Stimulated activated effector memory CD8-positive, alpha-beta T cell treated with anti-CD3 and anti-CD28 coated beads, Interleukin-12 subunit alpha, Interleukin-12 subunit beta, amount 100 ng/mL, for 72 hours (primary cell): Measurements from ENCODE around the gene SETBP1.
A peak's percentile ranks its signal among the peaks of the same experiment; 100 is the strongest.

ENCODE experiments used
- ATAC-seq: fragments of 150-1000 bp; cut with Tn5 transposase; 2 replicates; pipeline ENCODE4 v1.10.0; 2021
- DNase-seq, 2 donors: peaks; one replicate each; pipeline ENCODE4 v3.0.0; 2021 to 2022; ENCODE audit warnings: low spot score in 2 of 2
- H3K27ac Mint-ChIP-seq: one replicate; pipeline ENCODE4 v1.8.0; 2022; ENCODE audit warnings: mild to moderate bottlenecking, mixed read lengths
- H3K36me3 Mint-ChIP-seq: one replicate; pipeline ENCODE4 v1.8.0; 2022; ENCODE audit warnings: mild to moderate bottlenecking, mixed read lengths
- H3K4me1 Mint-ChIP-seq: one replicate; pipeline ENCODE4 v1.8.0; 2022; ENCODE audit warnings: mixed read lengths
- H3K4me3 Mint-ChIP-seq: one replicate; pipeline ENCODE4 v1.8.0; 2022; ENCODE audit warnings: mild to moderate bottlenecking, mixed read lengths
- H3K9me3 Mint-ChIP-seq: one replicate; pipeline ENCODE4 v1.8.0; 2022; ENCODE audit warnings: mixed read lengths

SETBP1 gene

GRCh38 chr18:44668270-44668975, 12.3 kb upstream of the SETBP1 start:
- H3K4me3 Mint-ChIP-seq, result no peak overlapping the region
- no peak overlapping the region for H3K27ac Mint-ChIP-seq
- H3K36me3 Mint-ChIP-seq, result no peaks in the 10 kb centered on the region
- H3K4me1 Mint-ChIP-seq, result peaks cover 6% of the 10 kb centered on the region
- no peaks in the 10 kb centered on the region for H3K9me3 Mint-ChIP-seq
- ATAC-seq, result no peak
- no peak for DNase-seq

- no peak for ATAC-seq
- no peaks in the 10 kb centered on the region for H3K9me3 Mint-ChIP-seq
- H3K4me1 Mint-ChIP-seq, result peaks cover 6% of the 10 kb centered on the region
- no peak overlapping the region for H3K4me3 Mint-ChIP-seq
- DNase-seq, result no peak
- no peaks in the 10 kb centered on the region for H3K36me3 Mint-ChIP-seq
- H3K27ac Mint-ChIP-seq, result no peak overlapping the region
Observed at GRCh38 chr18:44671914-44672313, 8.8 kb upstream of the SETBP1 start.

DNA sequence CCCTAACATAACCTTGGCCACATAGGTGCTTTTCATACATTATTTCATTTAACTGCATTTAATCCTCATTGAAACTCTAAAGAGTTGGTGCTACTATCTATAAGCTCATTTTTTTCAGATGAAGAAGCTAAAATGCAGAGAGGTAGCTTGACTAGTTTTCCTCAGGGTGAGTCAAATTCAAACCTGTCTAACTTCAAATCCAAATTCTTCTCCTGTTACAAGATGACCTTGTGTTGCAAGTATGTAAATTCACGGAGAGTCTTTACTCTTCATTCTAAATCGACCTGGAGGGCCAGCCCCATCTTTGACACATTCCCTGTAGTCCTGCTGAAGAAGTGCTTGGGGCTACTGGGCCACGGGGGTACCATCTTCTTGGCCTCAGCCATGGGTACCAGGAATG, 8.2 kb upstream of the SETBP1 start:
- ATAC-seq (no peak), DNase-seq (no peak)
- Mint-ChIP-seq H3K27ac (no peak overlapping the region), H3K36me3 (no peaks in the 10 kb centered on the region), H3K9me3 (no peaks in the 10 kb centered on the region), H3K4me1 (peaks cover 6% of the 10 kb centered on the region), H3K4me3 (no peak overlapping the region)

DNA sequence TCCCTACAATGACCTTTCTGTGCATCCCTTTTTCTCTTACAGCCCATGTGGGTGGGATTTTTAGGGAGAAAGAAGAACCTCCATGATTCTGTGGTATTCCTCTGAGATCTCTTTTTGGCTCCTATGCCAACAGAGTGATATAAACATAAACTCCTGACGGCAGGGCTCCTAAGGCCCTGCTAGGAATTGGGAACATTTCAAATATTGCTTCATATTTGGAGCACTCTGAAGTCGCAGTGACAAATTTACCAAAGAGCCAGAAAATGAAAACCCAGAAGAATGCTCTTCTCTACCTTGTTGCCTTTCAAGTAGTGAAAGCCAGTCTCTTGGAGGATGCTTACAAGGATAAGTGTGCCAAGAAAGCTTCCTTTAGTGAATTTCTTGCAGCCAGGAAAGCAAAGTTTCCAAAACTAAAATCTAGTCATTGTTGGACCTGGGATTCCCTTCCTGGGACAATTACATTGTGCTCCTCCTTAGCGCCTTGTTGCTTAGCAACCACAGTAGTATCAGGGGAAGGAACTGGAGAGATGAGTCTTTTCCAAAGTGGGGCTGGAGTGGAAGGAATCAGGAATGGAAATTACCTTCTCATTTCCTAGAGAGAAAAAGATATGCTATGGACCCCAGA, 7.3 kb upstream of the SETBP1 start:
- H3K4me3 Mint-ChIP-seq, result no peak overlapping the region
- ATAC-seq (no peak), DNase-seq (no peak)
- H3K4me1 Mint-ChIP-seq, result peaks cover 5% of the 10 kb centered on the region
- H3K9me3 Mint-ChIP-seq, result no peaks in the 10 kb centered on the region
- H3K36me3 Mint-ChIP-seq, result no peaks in the 10 kb centered on the region
- no peak overlapping the region for H3K27ac Mint-ChIP-seq

- Mint-ChIP-seq H3K4me1 (peaks cover 5% of the 10 kb centered on the region), H3K4me3 (no peak overlapping the region), H3K36me3 (peaks cover 19% of the 10 kb centered on the region), H3K9me3 (no peaks in the 10 kb centered on the region), H3K27ac (peak overlapping the region; percentile 87)
- DNase-seq, result no peak
- no peak for ATAC-seq
Observed at GRCh38 chr18:44677933-44678332, 2.8 kb upstream of the SETBP1 start.

GRCh38 chr18:44678725-44679055, 2.0 kb upstream of the SETBP1 start:
- H3K36me3 Mint-ChIP-seq, result peaks cover 19% of the 10 kb centered on the region

GRCh38 chr18:44679056-44679913, 1.4 kb upstream of the SETBP1 start:
- Mint-ChIP-seq H3K4me1 (peaks cover 5% of the 10 kb centered on the region), H3K27ac (peak overlapping the region; percentile 87), H3K36me3 (peaks cover 19% of the 10 kb centered on the region), H3K9me3 (no peaks in the 10 kb centered on the region), H3K4me3 (no peak overlapping the region)
- peak; percentile 92 for ATAC-seq
- peak; percentile 68 to 87 for DNase-seq

More at GRCh38 chr18:44678725-44679055, 2.0 kb upstream of the SETBP1 start:
- Mint-ChIP-seq H3K27ac (peak overlapping the region; percentile 87), H3K9me3 (no peaks in the 10 kb centered on the region), H3K4me1 (peaks cover 5% of the 10 kb centered on the region), H3K4me3 (no peak overlapping the region)
- ATAC-seq (no peak), DNase-seq (no peak)

- H3K4me3 Mint-ChIP-seq, result no peak overlapping the region
- peaks cover 19% of the 10 kb centered on the region for H3K36me3 Mint-ChIP-seq
- peak; percentile 36 for ATAC-seq
- DNase-seq, result peak; percentile 22 to 63
- peaks cover 5% of the 10 kb centered on the region for H3K4me1 Mint-ChIP-seq
- H3K27ac Mint-ChIP-seq, result peak overlapping the region; percentile 87
- no peaks in the 10 kb centered on the region for H3K9me3 Mint-ChIP-seq
Observed at GRCh38 chr18:44679914-44680272, 795 bp upstream of the SETBP1 start.

DNA sequence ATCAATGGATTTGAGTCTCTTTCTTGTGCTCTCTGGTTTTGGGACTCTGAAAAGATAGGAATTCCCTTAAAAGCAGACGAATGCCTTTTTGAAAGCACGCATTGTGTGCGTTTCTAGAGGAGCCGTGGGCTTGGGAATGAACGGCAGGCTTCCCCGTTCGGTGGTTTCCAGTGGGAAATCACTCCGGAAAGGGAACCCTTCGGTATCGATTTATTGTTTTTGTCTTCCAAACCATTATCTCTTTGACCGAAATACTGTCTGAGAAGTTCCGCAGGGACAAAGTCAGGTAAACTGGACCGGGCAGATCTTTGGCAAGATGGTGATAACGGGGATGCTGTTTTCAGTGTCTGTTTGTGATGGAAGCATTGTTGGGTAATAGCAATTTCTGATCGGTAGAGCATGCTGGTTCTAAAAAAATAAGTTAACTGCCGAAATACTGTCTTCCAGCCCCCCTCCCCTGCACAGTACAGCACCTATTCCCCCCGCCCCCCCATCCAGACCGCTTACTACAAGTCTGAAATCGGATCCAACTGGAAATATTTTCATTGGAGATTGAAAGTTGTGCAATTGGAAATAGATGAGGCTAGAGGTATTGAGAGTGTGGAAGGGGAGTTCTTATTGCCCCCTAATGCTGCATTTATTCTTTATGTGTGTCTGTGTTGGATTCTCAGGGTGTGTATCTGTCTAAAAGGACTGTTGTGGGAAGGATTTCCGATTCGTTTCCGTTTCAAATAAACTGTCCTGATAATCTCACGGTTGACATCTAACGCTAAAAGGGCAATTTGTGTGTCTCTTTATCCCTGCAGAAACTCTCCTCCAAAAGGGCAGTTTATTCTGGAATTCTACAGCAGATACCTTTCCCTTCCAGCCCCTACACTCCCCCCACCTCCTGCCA, 635 bp downstream of the SETBP1 start:
- no peaks in the 10 kb centered on the region for H3K9me3 Mint-ChIP-seq
- H3K36me3 Mint-ChIP-seq, result peaks cover 19% of the 10 kb centered on the region
- H3K4me1 Mint-ChIP-seq, result peaks cover 12% of the 10 kb centered on the region
- no peak overlapping the region for H3K4me3 Mint-ChIP-seq
- H3K27ac Mint-ChIP-seq, result peak overlapping the region; percentile 87
- no peak for DNase-seq
- no peak for ATAC-seq

DNA sequence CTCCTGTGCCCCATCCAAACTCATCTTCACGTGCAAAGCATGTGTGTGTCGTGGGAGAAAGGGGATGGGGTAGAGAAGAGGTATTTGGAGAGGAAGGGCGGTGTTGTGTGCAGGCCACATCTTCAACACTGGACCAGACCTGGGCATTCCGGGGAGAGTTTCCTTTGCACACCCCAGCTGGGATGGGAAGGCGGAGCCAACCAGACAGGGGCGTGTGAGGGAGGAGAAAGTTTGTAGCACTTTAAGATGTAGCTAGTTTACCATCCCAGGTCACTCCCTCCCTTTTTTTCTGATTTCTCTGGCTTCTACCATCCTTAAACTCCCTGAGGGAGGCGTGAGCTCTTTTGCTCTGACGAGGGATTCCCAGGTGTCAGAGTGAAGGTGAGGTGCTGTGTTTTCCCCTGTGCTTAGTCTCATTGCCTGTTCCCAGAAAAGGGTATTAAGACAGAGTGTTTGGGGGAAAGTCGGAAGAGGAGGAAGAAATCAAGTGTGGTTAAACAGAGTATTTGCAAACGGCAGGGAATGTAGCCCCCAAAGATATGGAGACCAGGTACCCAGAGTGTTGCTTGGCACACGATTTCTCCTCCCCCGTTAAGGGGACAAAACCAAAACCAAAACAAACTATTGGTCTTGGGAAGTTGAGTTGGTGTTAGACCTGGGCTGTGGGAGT, 1.6 kb downstream of the SETBP1 start:
- peaks cover 19% of the 10 kb centered on the region for H3K36me3 Mint-ChIP-seq
- ATAC-seq, result no peak
- DNase-seq, result no peak
- no peak overlapping the region for H3K27ac Mint-ChIP-seq
- no peak overlapping the region for H3K4me3 Mint-ChIP-seq
- no peaks in the 10 kb centered on the region for H3K9me3 Mint-ChIP-seq
- H3K4me1 Mint-ChIP-seq, result peaks cover 21% of the 10 kb centered on the region

DNA sequence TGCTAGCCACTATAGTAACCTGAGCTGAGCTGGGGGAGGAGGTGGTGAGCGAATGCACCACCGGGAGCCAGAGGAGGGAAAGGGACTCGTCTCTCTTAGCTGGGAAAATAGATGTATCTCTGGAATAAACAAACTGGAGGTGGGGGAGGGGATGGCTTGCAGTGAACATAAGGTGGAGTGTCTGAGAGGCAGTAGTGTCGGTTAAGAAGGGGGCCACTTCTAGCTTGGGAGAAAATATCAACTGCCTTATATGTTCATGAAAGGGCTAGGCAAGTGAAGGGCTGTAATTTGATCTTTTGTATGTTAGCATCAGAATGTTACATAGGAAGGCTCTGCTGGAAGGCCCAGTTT, 2.2 kb downstream of the SETBP1 start:
- DNase-seq (no peak), ATAC-seq (no peak)
- Mint-ChIP-seq H3K4me1 (peaks cover 24% of the 10 kb centered on the region), H3K36me3 (peaks cover 19% of the 10 kb centered on the region), H3K9me3 (no peaks in the 10 kb centered on the region), H3K4me3 (no peak overlapping the region), H3K27ac (no peak overlapping the region)

- Mint-ChIP-seq H3K27ac (no peak overlapping the region), H3K9me3 (no peaks in the 10 kb centered on the region), H3K36me3 (peaks cover 19% of the 10 kb centered on the region), H3K4me1 (peaks cover 21% of the 10 kb centered on the region), H3K4me3 (no peak overlapping the region)
- no peak for DNase-seq
- ATAC-seq, result no peak
Observed at GRCh38 chr18:44683556-44683955, 2.9 kb downstream of the SETBP1 start.

DNA sequence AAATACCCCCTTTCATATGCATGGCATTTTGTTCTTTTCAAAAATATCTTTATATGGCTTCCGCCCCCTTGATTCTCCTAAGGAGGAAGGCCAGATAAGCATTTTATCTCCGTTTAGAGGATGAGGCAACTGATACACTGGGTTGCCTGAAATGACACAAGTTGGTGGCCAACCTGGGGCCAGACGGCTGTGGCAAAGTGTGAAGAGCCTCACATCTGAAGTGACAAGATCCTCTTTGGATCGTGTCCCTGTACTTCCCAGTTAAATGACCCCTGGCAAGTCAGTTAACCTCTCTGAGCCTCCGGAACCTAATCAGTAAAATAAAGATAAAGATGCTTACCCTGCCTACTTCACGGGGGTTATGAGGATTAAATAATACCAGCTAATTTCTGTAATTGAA, 4.6 kb downstream of the SETBP1 start:
- H3K36me3 Mint-ChIP-seq, result peaks cover 9% of the 10 kb centered on the region
- H3K9me3 Mint-ChIP-seq, result no peaks in the 10 kb centered on the region
- no peak for ATAC-seq

DNA sequence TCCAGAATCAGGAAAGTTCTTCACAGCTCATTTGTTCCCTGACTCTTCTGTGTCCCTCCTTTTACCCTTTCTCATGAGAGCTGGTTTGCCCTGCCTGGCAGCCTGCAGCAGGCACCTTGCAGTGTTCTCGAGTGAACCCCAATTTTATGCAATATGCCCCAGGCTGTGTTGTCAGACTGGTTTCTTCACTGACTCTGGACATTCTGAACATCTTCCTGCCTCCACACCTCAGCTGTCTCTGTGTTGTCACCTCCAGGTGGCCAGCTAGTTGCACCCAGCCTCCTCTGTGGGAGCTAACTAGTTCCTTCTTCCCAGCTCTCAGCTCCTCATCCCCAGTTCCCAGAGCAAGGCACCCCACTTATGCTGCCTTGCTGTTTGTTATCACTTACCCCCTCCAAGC, 5.5 kb downstream of the SETBP1 start:
- Mint-ChIP-seq H3K36me3 (peaks cover 1% of the 10 kb centered on the region), H3K9me3 (no peaks in the 10 kb centered on the region), H3K4me3 (no peak overlapping the region), H3K4me1 (peaks cover 29% of the 10 kb centered on the region), H3K27ac (peak overlapping the region; percentile 43)
- ATAC-seq (no peak), DNase-seq (no peak)

More for the DNA sequence above, 4.6 kb downstream of the SETBP1 start:
- no peak for DNase-seq
- no peak overlapping the region for H3K4me3 Mint-ChIP-seq
- H3K4me1 Mint-ChIP-seq, result peaks cover 29% of the 10 kb centered on the region
- H3K27ac Mint-ChIP-seq, result no peak overlapping the region
